HG03095 (cell line): ENCODE results near the gene INO80.
"Not testable (repeated sequence)": the region's sequence is repeated elsewhere in the genome, so short reads cannot be mapped to it uniquely, and the experiment has no call there.

Source experiments
- ATAC-seq: cut with Tn5 transposase; IDR thresholded peaks from one replicate; pipeline ENCODE4 v1.9.1; 2021; ENCODE audit warnings: moderate library complexity; ENCODE audit not compliant: unreplicated experiment

Gene INO80, protein sequence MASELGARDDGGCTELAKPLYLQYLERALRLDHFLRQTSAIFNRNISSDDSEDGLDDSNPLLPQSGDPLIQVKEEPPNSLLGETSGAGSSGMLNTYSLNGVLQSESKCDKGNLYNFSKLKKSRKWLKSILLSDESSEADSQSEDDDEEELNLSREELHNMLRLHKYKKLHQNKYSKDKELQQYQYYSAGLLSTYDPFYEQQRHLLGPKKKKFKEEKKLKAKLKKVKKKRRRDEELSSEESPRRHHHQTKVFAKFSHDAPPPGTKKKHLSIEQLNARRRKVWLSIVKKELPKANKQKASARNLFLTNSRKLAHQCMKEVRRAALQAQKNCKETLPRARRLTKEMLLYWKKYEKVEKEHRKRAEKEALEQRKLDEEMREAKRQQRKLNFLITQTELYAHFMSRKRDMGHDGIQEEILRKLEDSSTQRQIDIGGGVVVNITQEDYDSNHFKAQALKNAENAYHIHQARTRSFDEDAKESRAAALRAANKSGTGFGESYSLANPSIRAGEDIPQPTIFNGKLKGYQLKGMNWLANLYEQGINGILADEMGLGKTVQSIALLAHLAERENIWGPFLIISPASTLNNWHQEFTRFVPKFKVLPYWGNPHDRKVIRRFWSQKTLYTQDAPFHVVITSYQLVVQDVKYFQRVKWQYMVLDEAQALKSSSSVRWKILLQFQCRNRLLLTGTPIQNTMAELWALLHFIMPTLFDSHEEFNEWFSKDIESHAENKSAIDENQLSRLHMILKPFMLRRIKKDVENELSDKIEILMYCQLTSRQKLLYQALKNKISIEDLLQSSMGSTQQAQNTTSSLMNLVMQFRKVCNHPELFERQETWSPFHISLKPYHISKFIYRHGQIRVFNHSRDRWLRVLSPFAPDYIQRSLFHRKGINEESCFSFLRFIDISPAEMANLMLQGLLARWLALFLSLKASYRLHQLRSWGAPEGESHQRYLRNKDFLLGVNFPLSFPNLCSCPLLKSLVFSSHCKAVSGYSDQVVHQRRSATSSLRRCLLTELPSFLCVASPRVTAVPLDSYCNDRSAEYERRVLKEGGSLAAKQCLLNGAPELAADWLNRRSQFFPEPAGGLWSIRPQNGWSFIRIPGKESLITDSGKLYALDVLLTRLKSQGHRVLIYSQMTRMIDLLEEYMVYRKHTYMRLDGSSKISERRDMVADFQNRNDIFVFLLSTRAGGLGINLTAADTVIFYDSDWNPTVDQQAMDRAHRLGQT (N-terminal part only)

DNA sequence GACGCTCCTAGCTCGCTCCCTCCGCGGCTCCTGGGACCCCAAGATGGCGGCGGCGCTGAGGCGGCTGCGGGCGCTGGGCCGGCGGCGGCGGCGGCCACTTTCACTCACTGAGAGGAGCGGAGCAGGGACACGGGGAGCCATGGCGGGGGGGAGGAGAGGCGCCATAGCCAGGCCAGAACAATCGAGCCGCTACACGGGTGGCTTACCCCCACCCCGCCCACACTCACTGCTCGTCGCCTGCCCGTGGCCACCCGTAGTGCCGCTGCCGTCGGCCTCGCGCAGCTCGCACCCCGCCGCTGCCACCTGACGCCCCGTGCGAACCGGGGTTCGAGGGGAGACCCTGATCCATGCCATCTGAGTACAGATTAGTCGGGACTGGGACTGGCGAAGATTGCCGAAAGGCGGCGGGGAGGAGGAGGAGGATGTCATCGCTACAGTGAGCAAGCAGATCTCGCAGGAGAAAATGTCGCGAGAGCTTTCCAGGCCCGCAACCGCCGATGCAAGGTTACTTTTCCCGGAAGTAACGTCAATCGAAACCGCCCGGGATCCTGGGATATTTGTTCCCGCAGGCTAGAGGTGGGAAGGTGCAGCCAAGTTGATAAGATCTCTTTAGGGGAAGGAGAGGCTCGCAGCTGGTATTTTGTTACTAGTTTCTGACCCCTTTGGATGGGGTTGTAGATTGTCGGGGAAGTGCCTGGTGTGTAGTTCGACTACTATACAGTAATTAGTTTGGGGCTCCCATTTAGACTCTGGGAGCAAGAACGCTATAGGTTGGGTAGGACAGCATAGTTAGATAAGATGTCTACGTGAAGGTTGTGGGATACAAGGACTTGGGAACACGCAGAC lies at the start of gene INO80:
INO80 (minus strand) TSS at position 165 of the 846 bp plus-strand sequence. CDS start 19,970 bp downstream, outside the sequence.
- peak; percentile 60 for ATAC-seq

DNA sequence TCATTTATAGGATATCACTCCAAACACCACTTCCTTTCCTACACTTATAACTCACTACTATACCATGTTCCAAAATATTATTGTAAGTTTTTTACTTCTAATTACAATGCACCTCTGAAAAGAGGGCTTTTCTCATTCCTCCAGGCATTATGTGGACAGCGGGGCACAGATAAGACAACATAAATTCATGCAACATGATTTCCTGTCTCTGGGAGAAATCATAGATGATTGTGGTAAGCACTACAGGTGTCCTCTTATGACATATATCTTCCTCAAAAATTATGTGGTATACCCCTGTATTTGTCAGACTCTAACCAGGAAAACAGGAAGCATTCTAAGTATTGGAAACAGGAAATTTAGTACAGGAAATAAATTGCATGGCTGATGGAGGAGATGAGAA lies 45.7 kb upstream of the INO80 start:
- no peak for ATAC-seq

DNA sequence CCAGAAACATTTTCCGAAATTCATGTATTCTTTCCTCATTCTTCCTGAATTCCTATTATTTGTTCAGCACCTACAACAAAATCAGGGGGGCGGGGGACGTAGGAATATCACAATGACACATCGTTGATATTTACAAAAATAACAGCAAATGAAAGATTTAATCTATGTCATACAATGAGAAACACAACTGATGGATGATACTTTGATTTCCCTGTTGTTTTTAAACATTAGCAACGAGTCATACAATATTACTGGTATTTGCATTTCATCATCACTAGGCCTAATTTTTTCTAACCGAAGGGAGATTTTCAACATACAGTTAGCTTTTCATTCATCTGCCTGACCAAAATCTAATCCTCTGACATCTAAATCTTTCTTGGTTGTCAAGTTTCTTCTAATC lies 45.3 kb upstream of the INO80 start:
- ATAC-seq = no peak

DNA sequence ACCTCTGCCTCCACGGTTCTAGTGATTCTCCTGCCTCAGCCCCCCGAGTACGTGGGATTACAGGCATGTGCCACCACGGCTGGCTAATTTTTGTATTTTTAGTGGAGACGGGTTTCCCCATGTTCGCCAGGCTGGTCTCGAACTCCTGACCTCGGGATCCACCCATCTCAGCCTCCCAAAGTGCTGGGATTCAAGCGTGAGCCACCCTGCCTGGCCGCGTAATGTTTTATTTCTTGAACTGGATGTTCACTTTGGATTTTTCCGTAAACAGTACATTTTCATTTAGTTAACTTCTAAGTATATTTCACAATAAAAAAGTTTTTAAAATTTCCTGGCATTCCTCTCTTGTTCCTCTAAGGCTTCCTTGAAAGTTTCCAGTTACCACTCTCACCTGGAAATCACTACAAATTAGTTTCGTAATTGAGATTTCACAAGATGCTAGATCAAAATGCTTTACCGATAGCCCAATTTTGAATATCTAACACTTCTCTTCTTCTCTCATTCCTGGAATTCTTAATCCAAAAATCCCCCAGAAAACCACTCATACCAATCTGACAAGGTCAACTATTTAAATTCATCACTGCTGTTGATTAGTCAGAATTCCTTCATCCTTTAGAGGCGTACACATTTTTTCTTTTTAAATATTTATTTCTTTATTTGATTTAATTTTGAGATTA lies 44.7 kb upstream of the INO80 start:
- no peak for ATAC-seq

DNA sequence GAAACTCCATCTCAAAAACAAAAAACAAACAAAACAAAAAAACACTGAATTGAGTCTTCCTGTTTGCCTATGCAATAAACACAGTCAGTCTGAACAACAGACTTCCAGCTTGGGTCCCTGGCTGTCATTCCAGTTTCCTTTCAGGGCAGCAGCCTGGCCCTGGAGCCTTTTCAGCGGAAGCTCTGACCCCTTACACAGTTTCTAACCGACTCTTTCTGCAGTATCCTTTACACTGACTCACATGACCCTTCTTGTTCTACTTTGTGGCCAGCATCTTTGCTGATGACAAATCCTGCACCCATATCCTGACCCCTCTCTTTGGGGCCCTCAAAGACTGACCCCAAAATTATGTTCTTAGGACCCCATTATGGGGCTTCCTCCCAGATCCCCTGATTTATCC lies 38.3 kb upstream of the INO80 start:
- no peak for ATAC-seq

DNA sequence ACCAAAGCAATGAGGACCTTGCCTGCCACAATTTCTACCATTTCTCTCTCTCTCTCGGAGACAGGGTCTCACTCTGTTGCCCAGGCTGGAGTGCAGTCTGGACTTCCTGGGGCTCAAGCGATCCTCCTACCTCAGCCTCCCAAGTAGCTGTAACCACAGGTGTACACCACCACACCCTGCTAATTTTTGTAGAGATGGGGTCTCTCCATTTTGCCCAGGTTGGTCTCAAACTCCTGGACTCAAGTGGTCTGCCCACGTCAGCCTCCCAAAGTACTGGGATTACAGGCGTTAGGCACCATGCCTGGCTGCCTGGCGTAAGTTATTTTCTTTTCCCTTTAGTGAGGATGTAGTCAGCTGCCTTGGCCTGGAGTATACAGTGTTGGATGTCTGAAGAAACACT lies 37.7 kb upstream of the INO80 start:
- ATAC-seq = no peak

DNA sequence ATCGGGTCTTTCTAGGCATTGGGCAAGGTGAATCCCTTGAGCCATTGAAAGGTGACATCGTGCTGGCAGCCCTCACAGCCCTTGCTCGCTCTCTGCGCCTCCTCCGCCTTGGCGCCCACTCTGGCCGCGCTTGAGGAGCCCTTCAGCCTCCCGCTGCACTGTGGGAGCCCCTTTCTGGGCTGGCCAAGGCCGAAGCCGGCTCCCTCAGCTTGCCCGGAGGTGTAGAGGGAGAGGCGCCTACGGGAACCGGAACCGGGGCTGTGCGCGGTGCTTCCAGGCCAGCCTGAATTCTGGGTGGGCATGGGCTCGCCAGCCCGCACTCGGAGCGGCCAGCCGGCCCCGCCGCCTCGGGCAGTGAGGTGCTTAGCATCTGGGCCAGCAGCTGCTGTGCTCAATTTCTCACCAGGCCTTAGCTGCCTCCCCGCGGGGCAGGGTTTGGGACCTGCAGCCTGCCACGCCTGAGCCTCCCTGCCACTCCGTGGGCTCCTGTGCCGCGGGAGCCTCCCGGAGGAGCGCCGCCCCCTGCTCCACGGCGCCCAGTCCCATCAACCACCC lies 35.4 kb upstream of the INO80 start:
- ATAC-seq = no peak

DNA sequence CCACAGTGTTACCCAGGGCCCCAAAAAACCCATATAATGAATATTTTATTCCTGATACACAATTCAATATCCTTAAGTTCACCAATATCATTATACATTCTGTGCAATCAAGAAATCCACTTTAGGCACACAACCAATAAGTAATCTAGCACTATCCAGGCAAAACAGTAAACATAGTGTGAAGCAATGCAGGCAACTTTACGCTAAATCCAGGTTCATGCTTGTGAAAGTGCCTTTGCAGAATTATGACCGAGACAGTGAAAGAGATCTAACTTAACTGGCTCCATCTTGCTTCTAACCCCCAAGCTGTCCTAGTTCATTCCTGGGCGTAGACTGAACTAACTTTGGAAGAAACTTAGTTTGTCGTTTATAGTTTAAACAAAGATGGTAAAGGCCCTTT lies 34.2 kb upstream of the INO80 start:
- ATAC-seq = no peak

DNA sequence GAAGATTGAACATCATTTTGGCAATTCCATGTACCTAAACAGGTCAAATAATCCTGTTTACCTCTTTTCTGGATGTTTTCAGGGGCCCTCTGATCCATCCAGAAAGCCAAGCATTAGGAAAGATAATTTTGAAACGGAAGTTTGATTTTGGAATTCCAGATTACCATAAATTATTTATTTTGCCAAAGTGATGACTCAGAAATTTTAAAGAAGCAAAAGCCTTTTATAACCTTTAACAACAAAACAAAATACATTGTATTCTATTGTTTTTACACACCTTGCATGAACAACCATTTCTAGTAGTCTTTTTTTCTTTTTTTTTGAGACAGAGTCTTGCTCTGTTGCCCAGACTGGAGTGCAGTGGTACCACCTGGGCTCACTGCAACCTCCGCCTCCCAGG lies 32.0 kb upstream of the INO80 start:
- no peak for ATAC-seq

DNA sequence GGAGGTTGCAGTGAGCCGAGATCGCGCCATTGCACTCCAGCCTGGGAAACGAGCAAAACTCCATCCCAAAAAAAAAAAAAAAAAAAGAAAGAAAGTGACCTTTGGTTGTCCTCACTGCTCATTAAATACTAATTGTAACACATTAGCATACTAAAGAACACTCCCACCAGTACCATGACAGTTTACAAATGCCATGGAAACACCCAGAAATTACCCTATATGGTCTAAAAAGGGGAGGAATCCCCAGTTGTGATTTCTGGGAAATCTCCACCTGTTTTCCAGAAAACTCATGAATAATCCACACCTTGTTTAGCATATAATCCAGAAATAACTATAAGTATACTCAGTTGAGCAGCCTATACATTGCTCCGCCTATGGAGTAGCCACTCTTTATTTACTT lies 23.5 kb upstream of the INO80 start:
- ATAC-seq = no peak

DNA sequence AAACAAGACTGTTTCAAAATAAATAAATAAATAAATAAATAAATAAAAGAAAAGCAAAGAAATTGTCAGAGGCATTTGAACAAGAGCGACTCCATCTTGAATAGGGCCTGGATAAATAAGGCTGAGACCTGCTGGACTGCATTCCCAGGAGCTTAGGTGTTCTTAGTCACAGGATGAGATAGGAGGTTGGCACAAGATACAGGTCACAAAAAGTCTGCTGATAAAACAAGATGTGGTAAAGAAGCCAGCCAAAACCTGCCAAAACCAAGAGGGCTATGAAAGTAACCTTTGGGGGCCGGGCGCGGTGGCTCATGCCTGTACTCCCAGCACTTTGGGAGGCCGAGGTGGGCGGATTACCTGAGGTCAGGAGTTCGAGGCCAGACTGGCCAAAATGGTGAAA lies 23.0 kb upstream of the INO80 start:
- ATAC-seq = not testable (repeated sequence)

DNA sequence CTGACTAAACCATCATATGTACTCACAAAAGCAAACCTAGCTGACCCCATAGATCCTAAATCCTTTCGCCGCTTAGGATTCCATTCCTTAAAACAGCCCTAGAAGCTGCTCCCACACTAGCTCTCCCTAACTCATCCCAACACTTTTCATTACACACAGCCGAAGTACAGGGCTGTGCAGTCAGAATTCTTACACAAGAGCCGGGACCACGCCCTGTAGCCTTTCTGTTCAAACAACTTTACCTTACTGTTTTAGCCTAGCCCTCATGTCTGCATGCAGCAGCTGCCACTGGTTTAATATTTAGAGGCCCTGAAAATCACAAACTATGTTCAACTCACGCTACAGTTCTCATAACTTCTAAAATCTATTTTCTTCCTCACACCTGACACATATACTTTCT lies 19.5 kb upstream of the INO80 start:
- ATAC-seq = not testable (repeated sequence)

DNA sequence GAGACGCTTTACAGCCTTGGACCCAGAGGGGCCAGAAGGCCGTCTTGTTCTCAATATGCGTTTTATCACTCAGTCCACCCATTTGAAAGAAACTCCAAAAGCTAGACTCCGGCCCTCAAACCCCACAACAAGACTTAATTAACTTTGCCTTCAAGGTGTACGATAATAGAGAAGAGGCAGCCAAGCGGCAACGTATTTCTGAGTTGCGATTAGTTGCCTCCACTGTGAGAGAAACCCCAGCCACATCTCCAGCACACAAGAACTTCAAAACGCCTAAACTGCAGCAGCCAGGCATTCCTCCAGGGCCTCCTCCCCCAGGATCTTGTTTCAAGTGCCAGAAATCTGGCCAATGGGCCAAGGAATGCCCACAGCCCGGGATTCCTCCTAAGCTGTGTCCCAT lies 17.4 kb upstream of the INO80 start:
- no peak for ATAC-seq

DNA sequence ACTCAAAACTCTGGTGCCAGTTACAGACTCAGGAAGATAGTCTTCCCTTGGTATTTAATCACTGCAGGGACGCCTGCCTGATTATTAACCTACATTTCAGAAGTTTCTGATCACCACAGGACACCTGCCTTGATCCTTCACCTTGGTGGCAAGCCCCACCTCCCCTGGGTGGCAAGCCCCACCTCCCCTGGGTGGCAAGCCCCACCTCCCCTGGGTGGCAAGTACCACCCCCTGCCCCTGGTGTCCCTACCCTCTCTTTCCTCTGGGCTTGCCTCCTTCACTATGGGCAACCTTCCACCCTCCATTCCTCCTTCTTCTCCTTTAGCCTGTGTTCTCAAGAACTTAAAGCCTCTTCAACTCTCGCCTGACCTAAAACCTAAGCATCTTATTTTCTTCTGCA lies 16.0 kb upstream of the INO80 start:
- not testable (repeated sequence) for ATAC-seq

DNA sequence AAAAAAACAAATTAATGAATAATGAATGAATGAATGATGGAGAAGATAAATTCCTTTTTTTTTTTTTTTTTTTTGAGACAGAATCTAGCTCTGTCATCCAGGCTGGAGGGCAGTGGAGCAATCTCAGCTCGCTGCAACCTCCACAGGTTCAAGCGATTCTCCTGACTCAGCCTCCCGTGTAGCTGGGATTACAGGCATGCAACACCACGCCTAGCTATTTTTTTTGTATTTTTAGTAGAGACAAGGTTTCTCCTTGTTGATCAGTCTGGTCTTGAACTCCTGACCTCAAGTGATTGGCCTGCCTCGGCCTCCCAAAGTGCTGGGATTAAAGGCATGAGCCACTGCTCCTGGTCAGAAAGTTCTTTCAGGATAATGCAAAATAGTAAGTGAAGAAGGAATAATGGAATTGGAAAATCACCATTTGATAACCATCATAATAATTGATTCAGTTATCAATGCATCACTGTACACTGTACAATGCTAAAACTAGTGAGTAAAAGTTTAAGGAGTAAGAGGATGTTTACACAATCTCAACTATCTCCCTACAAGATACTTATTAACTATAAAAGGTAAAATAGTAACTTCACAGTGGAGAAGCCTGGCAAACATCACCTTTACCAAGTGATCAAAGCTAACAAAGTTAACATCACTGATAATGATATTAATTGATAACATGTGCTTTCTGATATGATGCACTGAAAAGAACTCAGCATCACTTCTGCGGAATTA lies 12.3 kb upstream of the INO80 start:
- ATAC-seq = no peak

DNA sequence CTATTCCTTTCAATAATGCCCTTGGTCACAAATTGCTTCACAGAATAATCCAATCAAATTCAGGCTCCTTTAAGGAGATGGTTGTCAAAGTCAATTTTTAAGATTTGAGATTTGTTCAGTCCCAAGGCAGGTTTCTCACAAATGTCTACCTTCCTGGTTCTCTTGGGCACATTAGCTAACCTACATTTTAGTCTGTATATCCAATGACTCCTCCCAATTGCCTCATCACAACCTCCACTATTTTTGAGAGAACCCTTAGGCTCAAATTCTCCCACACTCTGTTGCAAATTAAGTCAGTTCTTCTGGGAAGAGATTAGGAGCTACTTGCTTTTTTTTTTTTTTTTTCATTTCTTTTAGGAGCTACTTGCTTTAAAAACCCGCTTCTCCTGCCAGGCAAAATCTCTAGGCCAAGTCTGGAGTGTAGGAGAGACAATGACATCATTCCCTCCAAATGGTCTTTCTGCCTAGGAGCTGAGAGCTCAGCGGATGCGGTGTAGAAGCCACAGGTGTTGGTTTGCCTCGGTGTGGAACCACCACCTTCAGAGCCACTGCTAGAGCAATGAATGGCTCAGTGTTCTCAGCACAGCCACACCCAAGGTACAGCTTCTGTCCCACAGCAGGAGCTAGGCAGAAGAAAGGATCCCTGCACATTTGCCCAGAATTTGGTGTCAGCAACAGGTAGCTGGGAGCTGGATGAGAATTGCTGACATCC lies 10.0 kb upstream of the INO80 start:
- no peak for ATAC-seq

DNA sequence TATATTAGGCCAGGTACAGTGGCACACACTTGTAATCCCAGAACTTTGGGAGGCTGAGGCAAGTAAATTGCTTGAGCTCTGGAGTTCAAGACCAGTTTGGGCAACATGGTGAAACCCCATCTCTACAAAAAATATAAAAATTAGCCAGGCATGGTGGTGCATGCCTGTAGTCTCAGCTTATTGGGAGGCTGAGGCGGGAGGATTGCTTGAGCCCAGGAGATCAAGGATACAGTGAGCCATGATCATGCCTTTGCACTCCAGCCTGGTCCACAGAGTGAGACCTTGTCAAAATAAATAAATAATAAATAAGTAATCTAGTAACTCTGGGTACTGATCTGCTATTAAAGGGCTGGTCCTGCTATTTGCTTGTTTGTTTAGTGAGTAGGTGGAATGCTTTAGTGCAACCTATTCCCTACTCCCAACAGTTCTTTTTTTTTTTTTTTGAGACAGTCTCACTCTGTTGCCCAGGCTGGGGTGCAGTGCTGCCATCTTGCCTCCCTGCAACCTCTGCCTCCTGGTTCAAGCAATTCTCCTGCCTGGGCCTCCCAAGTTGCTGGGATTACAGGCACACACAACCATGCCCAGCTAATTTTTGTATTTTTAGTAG lies 9.1 kb upstream of the INO80 start:
- ATAC-seq = no peak

DNA sequence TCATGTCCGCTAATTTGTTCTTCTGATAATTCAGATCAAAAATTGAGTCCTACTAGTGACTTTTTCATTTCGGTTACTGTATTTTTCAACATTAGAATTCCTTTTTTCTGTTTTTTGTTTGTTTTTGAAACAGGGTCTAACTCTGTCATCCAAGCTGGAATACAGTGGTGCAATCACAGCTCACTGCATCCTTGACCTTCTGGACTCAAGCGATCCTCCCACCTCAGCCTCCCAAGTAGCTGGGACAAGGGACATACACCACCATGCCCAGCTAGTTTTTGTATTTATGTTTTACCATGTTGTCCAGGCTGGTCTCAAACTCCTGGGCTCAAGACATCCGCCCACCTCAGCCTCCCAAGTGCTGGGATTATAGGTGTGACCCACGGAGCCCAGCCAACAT lies 8.0 kb upstream of the INO80 start:
- no peak for ATAC-seq
